Nephron progenitor cell (in vitro differentiated cells): ENCODE results near the gene IRAK2.

Source experiments
- DNase-seq: peaks from one replicate; pipeline ENCODE4 v3.0.0; 2021
- H3K27ac Mint-ChIP-seq: 2 replicates; pipeline ENCODE4 v1.8.0; 2021; ENCODE audit warnings: mild to moderate bottlenecking, moderate library complexity, mixed read lengths
- H3K27me3 Mint-ChIP-seq: 2 replicates; pipeline ENCODE4 v1.8.0; 2021; ENCODE audit warnings: mild to moderate bottlenecking, low read depth, mixed read lengths; ENCODE audit not compliant: poor library complexity
- H3K36me3 Mint-ChIP-seq: 2 replicates; pipeline ENCODE4 v1.8.0; 2021; ENCODE audit warnings: low read depth, mixed read lengths
- H3K4me1 Mint-ChIP-seq: 2 replicates; pipeline ENCODE4 v1.8.0; 2021; ENCODE audit warnings: mixed read lengths
- H3K4me3 Mint-ChIP-seq: 2 replicates; pipeline ENCODE4 v1.8.0; 2021; ENCODE audit warnings: mild to moderate bottlenecking, moderate library complexity, mixed read lengths
- H3K9me3 Mint-ChIP-seq: 2 replicates; pipeline ENCODE4 v1.8.0; 2021; ENCODE audit warnings: mild to moderate bottlenecking, moderate library complexity, mixed read lengths
- TF ChIP-seq, protein P1 (sequence below): fragments of 200-600 bp; sonication (generic); IDR thresholded peaks from 2 replicates; pipeline ENCODE4 v1.5.0; 2021; ENCODE audit warnings: antibody characterized with exemption

IRAK2 gene

DNA sequence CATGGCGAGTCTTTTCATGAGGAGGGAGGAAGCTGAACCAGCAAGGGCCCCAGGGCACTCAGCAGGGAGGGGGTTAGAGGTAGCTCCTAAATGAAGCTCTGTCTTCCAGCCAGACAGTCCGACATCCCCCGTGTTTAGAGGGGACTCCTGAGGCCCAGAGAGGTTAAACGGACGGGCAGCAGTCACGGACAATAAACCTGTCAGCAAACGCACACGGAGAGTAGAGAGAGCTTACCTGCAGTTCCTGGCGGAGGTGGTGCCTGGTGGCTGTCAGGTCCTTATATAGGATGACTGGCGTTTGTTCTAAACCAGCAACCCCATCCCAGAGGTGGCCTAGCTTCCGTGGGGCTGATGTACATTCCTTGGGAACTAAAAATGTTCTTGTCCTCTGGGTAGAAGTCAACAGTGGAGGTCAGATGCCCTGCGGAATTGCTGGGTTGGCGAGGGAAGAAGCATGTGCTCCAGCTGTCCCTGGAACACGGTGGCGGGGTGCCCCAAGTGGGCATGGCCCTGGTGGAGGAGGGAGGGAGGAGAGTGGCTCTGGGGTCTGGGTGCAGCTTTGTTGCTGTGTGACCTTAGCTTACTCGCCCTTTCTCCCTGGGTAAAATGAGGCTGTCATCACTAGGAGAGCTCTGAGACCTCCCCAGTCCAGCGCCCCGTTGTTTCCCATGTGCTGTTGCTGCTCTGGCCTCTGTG, 125.9 kb downstream of the IRAK2 start:
- peaks cover 3% of the 10 kb centered on the region for H3K27me3 Mint-ChIP-seq

DNA sequence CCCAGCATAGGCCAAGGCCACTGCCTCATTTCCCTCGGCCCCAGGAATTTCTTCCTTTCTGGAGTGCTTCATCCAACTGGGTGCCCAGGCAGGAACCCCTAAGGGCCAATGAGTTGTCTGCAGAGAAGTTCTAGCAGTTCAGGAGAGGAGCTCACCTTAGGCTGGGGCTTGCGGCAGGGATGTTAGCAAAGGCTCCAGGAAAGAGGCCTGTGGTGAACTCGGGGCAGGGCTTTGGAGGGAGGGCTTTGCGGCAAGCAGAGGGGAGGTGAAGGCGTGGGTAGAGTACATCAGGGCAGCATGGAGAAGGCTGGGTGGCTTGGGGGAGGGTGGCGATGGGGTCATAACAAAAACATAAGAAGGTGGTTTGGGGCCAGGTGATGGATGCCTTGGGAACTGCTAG, 126.9 kb downstream of the IRAK2 start:
- H3K27me3 Mint-ChIP-seq, result peaks cover 3% of the 10 kb centered on the region
- H3K27ac Mint-ChIP-seq, result peak overlapping the region; percentile 97
- peaks cover 35% of the 10 kb centered on the region for H3K4me1 Mint-ChIP-seq
- TF ChIP-seq, protein P1, sequence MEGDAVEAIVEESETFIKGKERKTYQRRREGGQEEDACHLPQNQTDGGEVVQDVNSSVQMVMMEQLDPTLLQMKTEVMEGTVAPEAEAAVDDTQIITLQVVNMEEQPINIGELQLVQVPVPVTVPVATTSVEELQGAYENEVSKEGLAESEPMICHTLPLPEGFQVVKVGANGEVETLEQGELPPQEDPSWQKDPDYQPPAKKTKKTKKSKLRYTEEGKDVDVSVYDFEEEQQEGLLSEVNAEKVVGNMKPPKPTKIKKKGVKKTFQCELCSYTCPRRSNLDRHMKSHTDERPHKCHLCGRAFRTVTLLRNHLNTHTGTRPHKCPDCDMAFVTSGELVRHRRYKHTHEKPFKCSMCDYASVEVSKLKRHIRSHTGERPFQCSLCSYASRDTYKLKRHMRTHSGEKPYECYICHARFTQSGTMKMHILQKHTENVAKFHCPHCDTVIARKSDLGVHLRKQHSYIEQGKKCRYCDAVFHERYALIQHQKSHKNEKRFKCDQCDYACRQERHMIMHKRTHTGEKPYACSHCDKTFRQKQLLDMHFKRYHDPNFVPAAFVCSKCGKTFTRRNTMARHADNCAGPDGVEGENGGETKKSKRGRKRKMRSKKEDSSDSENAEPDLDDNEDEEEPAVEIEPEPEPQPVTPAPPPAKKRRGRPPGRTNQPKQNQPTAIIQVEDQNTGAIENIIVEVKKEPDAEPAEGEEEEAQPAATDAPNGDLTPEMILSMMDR, result no peak
- peaks cover 26% of the 10 kb centered on the region for H3K36me3 Mint-ChIP-seq
- H3K4me3 Mint-ChIP-seq, result no peak overlapping the region
- no peak for DNase-seq
- no peaks in the 10 kb centered on the region for H3K9me3 Mint-ChIP-seq

More for the DNA sequence above, 125.9 kb downstream of the IRAK2 start:
- peaks cover 22% of the 10 kb centered on the region for H3K36me3 Mint-ChIP-seq
- peak overlapping the region; percentile 85 for H3K27ac Mint-ChIP-seq
- H3K4me1 Mint-ChIP-seq, result peaks cover 38% of the 10 kb centered on the region
- no peak for DNase-seq
- no peaks in the 10 kb centered on the region for H3K9me3 Mint-ChIP-seq
- TF ChIP-seq, protein P1, result no peak
- H3K4me3 Mint-ChIP-seq, result no peak overlapping the region

DNA sequence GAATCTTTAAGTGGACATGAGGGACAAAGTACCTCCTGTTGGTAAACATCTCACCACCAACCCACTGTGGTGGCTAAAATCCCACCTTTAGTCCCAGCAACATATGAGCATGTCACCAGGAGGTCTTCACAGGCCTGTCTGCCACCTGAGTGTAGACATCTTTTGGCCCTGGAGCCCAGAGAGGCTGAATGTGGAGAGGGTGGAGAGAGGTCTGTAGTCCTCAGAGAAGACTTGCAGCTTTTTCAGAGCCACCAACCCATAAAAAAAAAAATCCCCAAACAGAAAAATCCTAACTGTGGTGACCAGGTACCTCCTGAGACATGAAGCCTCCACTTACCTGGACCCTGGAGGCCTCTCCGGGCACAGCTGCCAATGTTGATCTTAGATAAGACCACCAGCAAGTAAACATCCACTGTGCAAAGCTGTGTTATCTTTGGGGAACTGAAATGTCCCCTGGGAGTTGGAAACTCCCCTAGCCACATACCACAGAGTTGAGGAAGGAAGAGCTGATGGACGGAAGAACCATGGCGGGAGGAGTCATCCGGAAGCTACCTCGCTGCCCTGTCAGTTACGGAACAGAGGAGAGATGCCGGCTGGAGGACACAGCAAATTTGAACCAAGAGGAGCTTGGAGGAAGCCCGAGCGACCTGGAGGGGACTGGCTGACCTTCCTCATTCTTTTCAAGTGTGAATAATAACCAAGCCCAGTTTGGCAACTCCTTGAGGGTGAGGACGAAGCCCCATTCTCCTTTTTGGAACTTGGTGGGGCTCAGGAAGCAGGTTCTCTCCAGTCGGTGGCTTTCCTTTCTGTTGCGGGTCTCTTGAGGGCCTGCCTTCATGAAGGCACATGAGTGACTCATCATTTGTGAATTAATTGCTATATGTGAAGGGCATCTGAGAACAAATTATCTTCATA, 128.0 kb downstream of the IRAK2 start, which contains the start of gene GHRL:
TSS of gene GHRL (minus strand) at position 443 of the 915 bp plus-strand sequence. CDS start 2,767 bp downstream, outside the sequence.
- Mint-ChIP-seq H3K9me3 (no peaks in the 10 kb centered on the region), H3K27ac (peak within 1 kb of the TSS; percentile 97), H3K4me1 (peaks cover 35% of the 10 kb centered on the region), H3K36me3 (peaks cover 33% of the 10 kb centered on the region), H3K4me3 (no peak within 1 kb of the TSS), H3K27me3 (peaks cover 3% of the 10 kb centered on the region)
- no peak for DNase-seq
- TF ChIP-seq, protein P1, result no peak
